Retinal pigment epithelial cell (primary cell): ENCODE measurements around the gene FAM204A.

Experiments
- DNase-seq: peaks from one replicate; pipeline ENCODE4 v3.0.0-alpha.2; 2010; ENCODE audit warnings: low read depth
- H3K4me3 ChIP-seq: 2 replicates; pipeline ENCODE4 v1.5.1; 2011; ENCODE audit warnings: mild to moderate bottlenecking, low read length, control low read depth, moderate library complexity
- TF ChIP-seq, protein P1 (sequence below): conservative IDR thresholded peaks from 2 replicates; pipeline ENCODE4 v1.5.1; 2011; ENCODE audit warnings: low read depth, low read length, control low read depth, inconsistent platforms

FAM204A gene

DNA sequence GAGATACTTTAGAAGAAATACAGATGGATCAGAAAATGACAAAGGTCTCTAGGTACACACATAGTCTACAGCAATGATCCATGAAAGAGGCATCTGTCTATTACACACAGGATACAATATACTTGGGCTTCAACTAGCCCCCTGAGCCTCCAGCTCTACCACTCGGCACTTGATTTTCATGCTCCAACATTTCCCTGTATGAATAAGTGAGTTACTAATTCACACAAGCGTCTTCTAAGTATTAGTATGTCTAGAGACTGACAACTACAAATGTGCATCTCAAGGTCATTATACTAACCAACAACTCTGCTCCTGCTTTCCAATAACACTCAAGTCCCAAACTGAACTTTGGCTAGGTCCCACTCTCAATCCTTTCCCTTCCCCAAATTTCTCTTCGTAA, 8.3 kb downstream of the FAM204A start:
- H3K4me3 ChIP-seq = no peak overlapping the region
- DNase-seq = no peak
- TF ChIP-seq, protein P1, sequence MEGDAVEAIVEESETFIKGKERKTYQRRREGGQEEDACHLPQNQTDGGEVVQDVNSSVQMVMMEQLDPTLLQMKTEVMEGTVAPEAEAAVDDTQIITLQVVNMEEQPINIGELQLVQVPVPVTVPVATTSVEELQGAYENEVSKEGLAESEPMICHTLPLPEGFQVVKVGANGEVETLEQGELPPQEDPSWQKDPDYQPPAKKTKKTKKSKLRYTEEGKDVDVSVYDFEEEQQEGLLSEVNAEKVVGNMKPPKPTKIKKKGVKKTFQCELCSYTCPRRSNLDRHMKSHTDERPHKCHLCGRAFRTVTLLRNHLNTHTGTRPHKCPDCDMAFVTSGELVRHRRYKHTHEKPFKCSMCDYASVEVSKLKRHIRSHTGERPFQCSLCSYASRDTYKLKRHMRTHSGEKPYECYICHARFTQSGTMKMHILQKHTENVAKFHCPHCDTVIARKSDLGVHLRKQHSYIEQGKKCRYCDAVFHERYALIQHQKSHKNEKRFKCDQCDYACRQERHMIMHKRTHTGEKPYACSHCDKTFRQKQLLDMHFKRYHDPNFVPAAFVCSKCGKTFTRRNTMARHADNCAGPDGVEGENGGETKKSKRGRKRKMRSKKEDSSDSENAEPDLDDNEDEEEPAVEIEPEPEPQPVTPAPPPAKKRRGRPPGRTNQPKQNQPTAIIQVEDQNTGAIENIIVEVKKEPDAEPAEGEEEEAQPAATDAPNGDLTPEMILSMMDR = no peak

DNA sequence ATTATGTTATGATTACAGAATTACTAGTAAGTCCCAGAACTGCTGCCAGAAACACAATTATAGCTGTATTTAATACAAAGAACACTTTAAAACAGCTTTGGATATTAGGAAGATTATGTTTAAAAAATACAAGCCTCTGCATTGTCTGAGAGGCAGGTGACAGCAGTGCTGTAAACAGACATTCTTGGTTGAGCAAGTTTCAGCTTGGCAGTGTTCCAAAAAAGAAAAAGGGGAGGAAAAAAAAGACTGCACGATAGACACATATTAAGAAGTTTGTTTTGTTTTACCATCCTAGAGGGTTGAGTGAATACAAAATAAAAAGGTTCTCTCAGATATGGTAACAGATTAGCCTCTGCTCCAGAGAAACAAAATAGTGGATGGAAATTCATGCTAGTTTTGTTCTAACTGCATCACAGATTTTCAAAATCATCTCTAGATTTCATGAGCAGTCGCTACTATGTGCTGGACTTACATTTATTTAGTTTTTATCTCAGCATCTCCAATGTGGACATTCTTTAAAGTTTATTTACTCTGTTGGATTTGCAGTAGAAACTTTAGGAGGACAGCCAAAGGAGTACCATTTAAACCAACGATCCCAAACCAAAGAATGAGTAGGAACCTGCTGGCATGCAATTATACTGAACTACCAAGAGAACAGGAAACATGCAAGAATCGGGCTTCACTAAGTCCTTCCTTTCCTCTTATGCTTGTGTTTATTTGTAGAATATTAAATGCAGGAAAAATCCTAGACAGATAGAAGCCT, 9.0 kb downstream of the FAM204A start:
- peak; percentile 51 for DNase-seq
- no peak overlapping the region for H3K4me3 ChIP-seq
- TF ChIP-seq, protein P1 = no peak

DNA sequence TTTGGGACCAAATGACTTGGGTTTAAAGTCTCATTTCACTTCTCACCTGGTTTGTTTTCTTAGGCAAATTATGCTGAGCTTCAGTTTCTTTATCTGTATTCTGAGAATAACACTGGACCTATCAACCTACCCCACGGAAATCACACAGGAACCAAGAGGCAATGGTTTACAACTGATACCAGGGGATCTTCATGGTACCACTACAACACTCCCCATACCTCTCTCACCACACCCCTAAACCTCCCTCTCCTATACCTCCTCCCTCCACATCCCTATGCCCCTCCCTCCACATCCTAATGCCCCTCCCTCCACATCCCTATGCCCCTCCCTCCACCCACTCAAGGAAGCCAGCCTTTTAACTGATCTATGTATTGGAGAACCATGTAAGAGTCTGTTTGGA, 9.9 kb downstream of the FAM204A start:
- TF ChIP-seq, protein P1 = no peak
- no peak overlapping the region for H3K4me3 ChIP-seq
- no peak for DNase-seq

DNA sequence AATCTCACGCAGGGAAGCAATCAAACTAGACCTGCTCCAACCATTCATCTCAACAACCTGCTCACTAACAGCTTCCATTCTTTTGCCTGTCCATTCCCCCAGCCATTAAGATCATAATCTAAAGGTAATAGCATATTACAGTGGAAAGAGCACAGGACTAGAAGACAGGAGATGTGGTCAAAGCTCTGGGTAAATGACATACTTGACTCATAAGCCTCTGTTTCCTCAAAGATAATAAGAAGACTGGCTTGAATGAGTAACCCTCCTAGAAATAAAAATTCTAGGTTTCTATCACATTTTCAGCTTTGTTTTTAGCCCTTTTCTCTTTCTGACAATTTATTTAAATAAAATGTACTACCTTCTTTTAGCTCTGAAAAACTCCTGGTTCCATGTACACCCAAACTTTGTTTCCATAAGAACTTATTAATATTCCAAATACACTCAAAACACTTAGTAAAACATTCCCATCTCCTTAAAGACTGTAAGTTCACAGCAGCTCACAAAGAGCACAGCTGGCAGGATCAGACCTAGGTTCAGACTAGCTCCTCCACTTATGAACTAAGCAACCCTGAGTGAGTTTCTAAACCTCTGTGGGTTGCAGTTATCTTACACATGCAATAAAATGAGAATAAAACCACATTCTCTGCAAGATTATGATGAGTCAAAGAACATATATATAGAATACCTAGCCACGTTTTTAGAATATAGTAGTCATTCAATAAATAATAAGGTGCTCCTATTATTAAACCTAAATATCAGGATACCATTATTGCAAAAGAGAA, 11.6 kb downstream of the FAM204A start:
- H3K4me3 ChIP-seq = no peak overlapping the region
- TF ChIP-seq, protein P1 = no peak
- DNase-seq = no peak

DNA sequence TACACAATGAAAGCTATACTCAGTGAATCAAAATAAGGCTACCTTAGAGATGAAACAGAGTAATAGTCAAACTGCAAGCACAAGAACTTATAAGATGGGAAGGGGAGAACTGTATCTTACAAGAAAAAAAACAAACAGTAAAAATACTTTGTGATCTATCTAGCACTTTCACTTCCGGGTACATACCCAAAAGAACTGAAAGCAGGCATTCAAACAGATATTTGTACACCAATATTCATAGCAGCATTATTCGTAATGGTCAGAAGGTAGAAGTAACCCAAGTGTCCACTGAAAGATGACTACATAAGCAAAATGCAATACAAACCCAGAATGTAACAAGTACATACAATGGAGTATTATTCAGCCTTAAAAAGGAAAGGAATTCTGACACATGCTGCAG, 18.0 kb downstream of the FAM204A start:
- TF ChIP-seq, protein P1 = no peak
- H3K4me3 ChIP-seq = no peak overlapping the region
- DNase-seq = no peak

DNA sequence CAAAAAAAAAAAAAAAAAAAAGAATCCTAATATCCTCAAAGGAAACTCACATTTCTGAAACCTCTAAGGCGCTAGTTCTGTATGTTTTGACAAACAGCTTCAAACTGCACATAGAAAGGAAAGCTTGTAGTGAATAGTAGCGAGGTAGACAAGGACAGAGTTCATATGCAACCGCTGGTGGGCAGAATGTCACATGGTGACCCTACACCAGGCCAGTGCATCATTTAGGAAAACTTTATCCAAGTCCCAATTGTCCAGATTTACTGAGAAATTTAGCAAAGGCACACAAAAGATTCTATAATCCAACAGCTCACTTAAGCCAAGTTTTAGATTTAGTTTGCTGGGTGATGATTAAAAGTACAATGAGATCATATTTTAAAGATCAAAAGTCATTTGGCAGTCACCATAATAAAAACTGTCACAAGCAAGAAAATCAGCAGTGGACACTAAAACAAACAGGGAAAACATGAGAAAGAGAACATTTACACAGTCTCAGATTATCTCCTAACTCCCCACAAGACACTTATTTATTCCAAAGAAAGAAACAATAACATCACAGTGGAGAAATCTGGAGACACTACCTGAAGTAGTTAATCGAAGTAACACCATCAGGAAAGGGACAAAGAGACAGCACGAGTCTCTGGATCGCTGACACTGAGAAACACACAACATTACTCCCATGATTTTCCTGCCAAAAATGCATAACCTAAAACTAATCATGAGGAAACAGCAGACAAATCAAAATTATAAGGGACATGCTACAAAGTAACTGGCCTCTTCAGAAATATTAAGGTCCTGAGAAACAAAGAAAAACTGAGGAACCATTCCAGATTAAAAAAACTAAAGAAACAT, 20.2 kb downstream of the FAM204A start:
- no peak for DNase-seq
- TF ChIP-seq, protein P1 = no peak
- H3K4me3 ChIP-seq = no peak overlapping the region
